Transverse colon (tissue), 3 donors: Measurements from ENCODE around the gene METRNL.

ENCODE experiments used
- EP300 ChIP-seq: sonication (generic); formaldehyde crosslinking; IDR thresholded peaks from one replicate; pipeline ENCODE4 v1.6.1; 2017; ENCODE audit warnings: antibody characterized with exemption, low read depth
- TF ChIP-seq, protein P1 (sequence below), 5 experiments: fragments of 200-600 bp in 3 of 5; fragments of 450-650 bp in 2 of 5; sonication (generic) in 3 of 5; IDR thresholded peaks; 1 replicate in 2 of 5; 2 replicates in 3 of 5; pipeline ENCODE4 v1.5.1; 2016 to 2017; ENCODE audit warnings: antibody characterized with exemption in 5 of 5, inconsistent platforms in 3 of 5, mild to moderate bottlenecking in 2 of 5, moderate library complexity in 1 of 5

DNA sequence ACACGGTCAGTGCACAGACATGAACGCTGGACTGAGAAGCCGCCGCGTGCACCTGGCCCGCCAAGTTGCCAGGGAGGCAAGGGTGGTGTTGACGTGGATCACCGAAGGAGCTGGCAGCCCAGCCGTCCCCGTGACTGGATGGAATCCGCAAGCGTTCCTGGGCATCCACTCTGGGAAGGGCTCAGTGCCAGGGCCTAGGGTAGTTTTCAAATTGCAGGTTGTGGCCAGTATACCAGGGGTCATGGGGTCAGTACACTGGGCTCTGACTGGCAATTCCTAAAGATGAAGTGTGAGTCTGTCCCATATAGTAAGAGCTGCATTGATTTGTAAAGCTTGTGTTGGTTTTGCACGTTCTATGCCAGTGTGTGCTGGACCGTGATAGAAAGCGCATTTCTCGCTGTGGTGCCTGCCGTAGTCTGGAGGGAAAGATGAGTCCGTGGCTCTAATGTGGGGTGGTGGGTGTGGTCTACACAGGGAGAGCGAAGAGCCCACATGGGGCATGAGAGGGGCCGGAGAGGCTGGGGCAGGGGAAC, 21.1 kb upstream of the METRNL start:
- TF ChIP-seq, protein P1, sequence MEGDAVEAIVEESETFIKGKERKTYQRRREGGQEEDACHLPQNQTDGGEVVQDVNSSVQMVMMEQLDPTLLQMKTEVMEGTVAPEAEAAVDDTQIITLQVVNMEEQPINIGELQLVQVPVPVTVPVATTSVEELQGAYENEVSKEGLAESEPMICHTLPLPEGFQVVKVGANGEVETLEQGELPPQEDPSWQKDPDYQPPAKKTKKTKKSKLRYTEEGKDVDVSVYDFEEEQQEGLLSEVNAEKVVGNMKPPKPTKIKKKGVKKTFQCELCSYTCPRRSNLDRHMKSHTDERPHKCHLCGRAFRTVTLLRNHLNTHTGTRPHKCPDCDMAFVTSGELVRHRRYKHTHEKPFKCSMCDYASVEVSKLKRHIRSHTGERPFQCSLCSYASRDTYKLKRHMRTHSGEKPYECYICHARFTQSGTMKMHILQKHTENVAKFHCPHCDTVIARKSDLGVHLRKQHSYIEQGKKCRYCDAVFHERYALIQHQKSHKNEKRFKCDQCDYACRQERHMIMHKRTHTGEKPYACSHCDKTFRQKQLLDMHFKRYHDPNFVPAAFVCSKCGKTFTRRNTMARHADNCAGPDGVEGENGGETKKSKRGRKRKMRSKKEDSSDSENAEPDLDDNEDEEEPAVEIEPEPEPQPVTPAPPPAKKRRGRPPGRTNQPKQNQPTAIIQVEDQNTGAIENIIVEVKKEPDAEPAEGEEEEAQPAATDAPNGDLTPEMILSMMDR (IDR thresholded peaks at IDR 0.05): no peak
- TF ChIP-seq EP300: no peak
